Neural progenitor cell (in vitro differentiated cells): ENCODE measurements around the gene PCDHB13. TPM values are rescaled to one million over a fixed set of nuclear protein-coding genes. Genes with fewer than 3 reads are reported as not detected.
"Not testable (repeated sequence)": the region's sequence is repeated elsewhere in the genome, so short reads cannot be mapped to it uniquely, and the experiment has no call there.

ENCODE experiments used
- DNase-seq: peaks from one replicate; pipeline ENCODE4 v3.0.0-alpha.2; 2016; ENCODE audit warnings: low spot score
- H2AFZ ChIP-seq: fragments of 200-600 bp; sonication (generic); replicated peaks from 2 replicates; pipeline ENCODE4 v1.6.1; 2016; ENCODE audit warnings: antibody characterized with exemption
- H3F3A ChIP-seq: fragments of 200-600 bp; sonication (generic); 2 replicates; pipeline ENCODE4 v1.6.1; 2016; ENCODE audit warnings: antibody characterized with exemption, low read depth
- H3K27ac ChIP-seq: fragments of 200-600 bp; sonication (generic); 2 replicates; pipeline ENCODE4 v1.5.1; 2016; ENCODE audit warnings: mild to moderate bottlenecking
- H3K27me3 ChIP-seq: fragments of 200-600 bp; sonication (generic); 2 replicates; pipeline ENCODE4 v1.6.1; 2016; ENCODE audit warnings: mild to moderate bottlenecking, moderate library complexity
- H3K36me3 ChIP-seq: fragments of 200-600 bp; sonication (generic); 2 replicates; pipeline ENCODE4 v1.5.1; 2016
- H3K4me1 ChIP-seq: fragments of 200-600 bp; sonication (generic); 2 replicates; pipeline ENCODE4 v1.6.1; 2016; ENCODE audit warnings: mixed run types
- H3K4me2 ChIP-seq: fragments of 200-600 bp; sonication (generic); 2 replicates; pipeline ENCODE4 v1.6.1; 2016
- H3K4me3 ChIP-seq: fragments of 200-600 bp; sonication (generic); 2 replicates; pipeline ENCODE4 v1.5.1; 2016
- H3K79me2 ChIP-seq: fragments of 200-600 bp; sonication (generic); 2 replicates; pipeline ENCODE4 v1.6.1; 2016; ENCODE audit warnings: low read depth
- H3K9ac ChIP-seq: fragments of 200-600 bp; sonication (generic); 2 replicates; pipeline ENCODE4 v1.6.1; 2016
- H3K9me3 ChIP-seq: fragments of 200-600 bp; sonication (generic); 2 replicates; pipeline ENCODE4 v1.5.1; 2016; ENCODE audit warnings: low read depth
- H4K20me1 ChIP-seq: fragments of 200-600 bp; sonication (generic); 2 replicates; pipeline ENCODE4 v1.6.1; 2016; ENCODE audit warnings: low read depth
- H3K27ac Mint-ChIP-seq: 3 replicates; pipeline ENCODE4 v1.8.0; 2021; ENCODE audit warnings: mixed read lengths
- H3K27me3 Mint-ChIP-seq: 2 replicates; pipeline ENCODE4 v1.8.0; 2022; ENCODE audit warnings: low read depth, mild to moderate bottlenecking, inconsistent platforms, moderate library complexity, mixed read lengths; ENCODE audit not compliant: insufficient read depth
- H3K36me3 Mint-ChIP-seq: 3 replicates; pipeline ENCODE4 v1.8.0; 2021; ENCODE audit warnings: mixed read lengths
- H3K4me1 Mint-ChIP-seq: 3 replicates; pipeline ENCODE4 v1.8.0; 2021; ENCODE audit warnings: mixed read lengths
- H3K4me3 Mint-ChIP-seq: 3 replicates; pipeline ENCODE4 v1.8.0; 2021; ENCODE audit warnings: mild to moderate bottlenecking, moderate library complexity, mixed read lengths
- H3K9me3 Mint-ChIP-seq: 3 replicates; pipeline ENCODE4 v1.8.0; 2020; ENCODE audit warnings: mixed read lengths
- CTCF ChIP-seq: fragments of 200-600 bp; sonication (generic); IDR thresholded peaks from 2 replicates; pipeline ENCODE4 v1.5.1; 2017; ENCODE audit warnings: antibody characterized with exemption, mild to moderate bottlenecking
- EZH2 ChIP-seq: fragments of 200-600 bp; sonication (generic); IDR thresholded peaks from 2 replicates; pipeline ENCODE4 v1.6.1; 2017; ENCODE audit warnings: antibody characterized with exemption, mild to moderate bottlenecking, moderate library complexity
- EZH2phosphoT487 ChIP-seq: fragments of 200-600 bp; sonication (generic); IDR thresholded peaks from 2 replicates; pipeline ENCODE4 v1.6.1; 2017; ENCODE audit warnings: antibody characterized with exemption
- total RNA-seq: library from RNA; depleted of rRNA; stranded (reverse); fragments of >200 nt; gene quantifications from 2 replicates; pipeline ENCODE4 v1.2.3, GENCODE V29; 2015; ENCODE audit warnings: low replicate concordance

Gene PCDHB13
- total RNA-seq, 1 donor from 2014 or later: 2.4 TPM

- peaks cover 6% of the 10 kb centered on the region for H3K27me3 Mint-ChIP-seq
- Histone ChIP-seq H2AFZ (peak within 1 kb of the TSS; percentile 96), H3K36me3 (no peaks in the 10 kb centered on the region), H3K4me1 (no peaks in the 10 kb centered on the region), H3K79me2 (no peaks in the 10 kb centered on the region), H3K4me3 (peak within 1 kb of the TSS; percentile 44), H3K27ac (no peak within 1 kb of the TSS), H3K9ac (no peak within 1 kb of the TSS), H3K4me2 (peak within 1 kb of the TSS; percentile 55), H3F3A (no peaks in the 10 kb centered on the region), H3K27me3 (no peaks in the 10 kb centered on the region), H4K20me1 (no peaks in the 10 kb centered on the region), H3K9me3 (no peaks in the 10 kb centered on the region)
- H3K9me3 Mint-ChIP-seq: peaks cover 37% of the 10 kb centered on the region
- H3K36me3 Mint-ChIP-seq: peaks cover 14% of the 10 kb centered on the region
- H3K4me1 Mint-ChIP-seq: no peaks in the 10 kb centered on the region
- peak within 1 kb of the TSS; percentile 94 for H3K27ac Mint-ChIP-seq
- DNase-seq: peak; percentile 79
- no peak for TF ChIP-seq EZH2phosphoT487
- TF ChIP-seq CTCF: peak; percentile 72
- peak within 1 kb of the TSS; percentile 78 for H3K4me3 Mint-ChIP-seq
These were observed 31.5 kb upstream of the PCDHB13 start, which contains the start of gene PCDHB16 for GRCh38 chr5:141182248-141182647. Gene PCDHB16 (plus strand): TSS chr5:141182387. CDS start chr5:141182560, 173 bp downstream.

DNA sequence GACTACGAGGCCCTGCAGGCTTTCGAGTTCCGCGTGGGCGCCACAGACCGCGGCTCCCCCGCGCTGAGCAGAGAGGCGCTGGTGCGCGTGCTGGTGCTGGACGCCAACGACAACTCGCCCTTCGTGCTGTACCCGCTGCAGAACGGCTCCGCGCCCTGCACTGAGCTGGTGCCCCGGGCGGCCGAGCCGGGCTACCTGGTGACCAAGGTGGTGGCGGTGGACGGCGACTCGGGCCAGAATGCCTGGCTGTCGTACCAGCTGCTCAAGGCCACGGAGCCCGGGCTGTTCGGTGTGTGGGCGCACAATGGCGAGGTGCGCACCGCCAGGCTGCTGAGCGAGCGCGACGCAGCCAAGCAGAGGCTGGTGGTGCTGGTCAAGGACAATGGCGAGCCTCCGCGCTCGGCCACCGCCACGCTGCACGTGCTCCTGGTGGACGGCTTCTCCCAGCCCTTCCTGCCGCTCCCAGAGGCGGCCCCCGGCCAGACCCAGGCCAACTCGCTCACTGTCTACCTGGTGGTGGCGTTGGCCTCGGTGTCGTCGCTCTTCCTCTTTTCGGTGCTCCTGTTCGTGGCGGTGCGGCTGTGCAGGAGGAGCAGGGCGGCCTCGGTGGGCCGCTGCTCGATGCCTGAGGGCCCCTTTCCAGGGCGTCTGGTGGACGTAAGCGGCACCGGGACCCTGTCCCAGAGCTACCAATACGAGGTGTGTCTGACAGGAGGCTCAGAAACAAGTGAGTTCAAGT, 29.4 kb upstream of the PCDHB13 start:
- H3K27ac Mint-ChIP-seq, H3K4me1 Mint-ChIP-seq, H3K4me3 ChIP-seq, H4K20me1 ChIP-seq, H2AFZ ChIP-seq, H3K4me2 ChIP-seq, H3K27me3 Mint-ChIP-seq, H3F3A ChIP-seq, H3K4me1 ChIP-seq, DNase-seq, H3K27ac ChIP-seq, H3K9ac ChIP-seq, H3K9me3 ChIP-seq, H3K4me3 Mint-ChIP-seq, H3K36me3 ChIP-seq, H3K27me3 ChIP-seq, H3K79me2 ChIP-seq: not testable (repeated sequence)
- H3K9me3 Mint-ChIP-seq: peaks cover 44% of the 10 kb centered on the region
- peaks cover 18% of the 10 kb centered on the region for H3K36me3 Mint-ChIP-seq

DNA sequence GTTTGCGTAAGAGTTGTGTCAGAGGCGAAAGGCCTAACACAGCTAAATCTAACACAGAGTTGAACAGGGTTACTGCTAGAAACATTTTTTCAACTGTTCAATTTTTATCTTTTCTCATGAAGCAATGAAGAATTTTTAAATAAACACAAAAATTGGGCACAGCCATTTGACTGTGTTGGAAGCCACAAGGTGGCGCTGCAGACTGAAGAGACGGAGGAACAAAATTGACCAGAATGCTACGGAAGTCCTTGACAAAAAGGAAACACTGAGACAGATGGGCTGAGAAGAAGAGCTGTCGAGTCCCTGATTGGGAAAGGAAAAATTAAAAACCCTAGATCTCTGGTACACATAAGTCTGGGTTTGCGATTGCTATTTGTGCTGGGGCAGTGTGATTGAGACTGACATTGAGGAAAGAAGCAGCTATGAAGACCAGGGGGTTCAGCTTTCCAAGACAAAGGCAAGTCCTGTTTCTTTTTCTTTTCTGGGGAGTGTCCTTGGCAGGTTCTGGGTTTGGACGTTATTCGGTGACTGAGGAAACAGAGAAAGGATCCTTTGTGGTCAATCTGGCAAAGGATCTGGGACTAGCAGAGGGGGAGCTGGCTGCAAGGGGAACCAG, 26.7 kb upstream of the PCDHB13 start, which contains the start of gene PCDHB9:
Gene PCDHB9 (plus strand): TSS at position 265 of the 616 bp plus-strand sequence. CDS start 158 bp downstream, at position 423.
- H3K79me2 ChIP-seq: no peaks in the 10 kb centered on the region
- no peak within 1 kb of the TSS for H3K9ac ChIP-seq
- Mint-ChIP-seq H3K36me3 (peaks cover 18% of the 10 kb centered on the region), H3K9me3 (peaks cover 55% of the 10 kb centered on the region), H3K4me1 (no peaks in the 10 kb centered on the region), H3K27me3 (peaks cover 6% of the 10 kb centered on the region), H3K27ac (peak within 1 kb of the TSS; percentile 0), H3K4me3 (no peak within 1 kb of the TSS)
- TF ChIP-seq EZH2: no peak
- no peak for TF ChIP-seq EZH2phosphoT487
- TF ChIP-seq CTCF: peak; percentile 74
- H3K4me2 ChIP-seq: no peak within 1 kb of the TSS
- H3K27me3 ChIP-seq: no peaks in the 10 kb centered on the region
- H2AFZ ChIP-seq: peak within 1 kb of the TSS; percentile 32
- DNase-seq: peak; percentile 65
- H3K9me3 ChIP-seq: no peaks in the 10 kb centered on the region
- no peak within 1 kb of the TSS for H3K27ac ChIP-seq
- no peak within 1 kb of the TSS for H3K4me3 ChIP-seq
- no peaks in the 10 kb centered on the region for H4K20me1 ChIP-seq
- peaks cover 2% of the 10 kb centered on the region for H3F3A ChIP-seq
- peaks cover 3% of the 10 kb centered on the region for H3K36me3 ChIP-seq
- H3K4me1 ChIP-seq: no peaks in the 10 kb centered on the region

DNA sequence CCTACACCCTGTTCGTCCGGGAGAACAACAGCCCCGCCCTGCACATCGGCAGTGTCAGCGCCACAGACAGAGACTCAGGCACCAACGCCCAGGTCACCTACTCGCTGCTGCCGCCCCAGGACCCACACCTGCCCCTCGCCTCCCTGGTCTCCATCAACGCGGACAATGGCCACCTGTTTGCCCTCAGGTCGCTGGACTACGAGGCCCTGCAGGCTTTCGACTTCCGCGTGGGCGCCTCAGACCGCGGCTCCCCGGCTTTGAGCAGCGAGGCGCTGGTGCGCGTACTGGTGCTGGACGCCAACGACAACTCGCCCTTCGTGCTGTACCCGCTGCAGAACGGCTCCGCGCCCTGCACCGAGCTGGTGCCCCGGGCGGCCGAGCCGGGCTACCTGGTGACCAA, 25.0 kb upstream of the PCDHB13 start:
- Mint-ChIP-seq H3K9me3 (peaks cover 55% of the 10 kb centered on the region), H3K36me3 (peaks cover 18% of the 10 kb centered on the region)
- not testable (repeated sequence) for H3K9me3 ChIP-seq, H3K79me2 ChIP-seq, H3K4me1 Mint-ChIP-seq, H3K27me3 ChIP-seq, H3K27me3 Mint-ChIP-seq, H3K36me3 ChIP-seq, H2AFZ ChIP-seq, H3K4me3 ChIP-seq, H3K4me3 Mint-ChIP-seq, H3K27ac Mint-ChIP-seq, H3K9ac ChIP-seq, H3F3A ChIP-seq, H3K27ac ChIP-seq, H4K20me1 ChIP-seq, H3K4me1 ChIP-seq, DNase-seq, H3K4me2 ChIP-seq

- not testable (repeated sequence) for H3K27me3 Mint-ChIP-seq, H3K4me3 Mint-ChIP-seq, H2AFZ ChIP-seq, H3F3A ChIP-seq, H3K4me3 ChIP-seq, H3K79me2 ChIP-seq, H3K27me3 ChIP-seq, DNase-seq, H3K4me2 ChIP-seq, H3K36me3 ChIP-seq, H4K20me1 ChIP-seq, H3K27ac ChIP-seq, H3K9ac ChIP-seq, H3K27ac Mint-ChIP-seq, H3K9me3 ChIP-seq, H3K4me1 Mint-ChIP-seq, H3K4me1 ChIP-seq
- Mint-ChIP-seq H3K9me3 (peaks cover 54% of the 10 kb centered on the region), H3K36me3 (peaks cover 17% of the 10 kb centered on the region)
These were observed 24.6 kb upstream of the PCDHB13 start for GRCh38 chr5:141189131-141189530.
